ENCODE results near the gene CRYBG1. TPM values are rescaled to one million over a fixed set of nuclear protein-coding genes. Genes with fewer than 3 reads are reported as not detected.
A peak's percentile ranks its signal among the peaks of the same experiment; 100 is the strongest.

Gene CRYBG1
- total and polyA plus RNA-seq, 2 of the 13 experiments (the other 11 are each of a cell fraction or from before 2014, with no cell fraction given) = 10.1 to 21.9 TPM

GRCh38 chr6:106325336-106326178 lies 35.0 kb upstream of the CRYBG1 start, which contains the start of gene ATG5 (continued):
- TF ChIP-seq ZNF280B (CRISPR knock-in tag; IDR thresholded peaks at IDR 0.05; ENCODE audit: borderline replicate concordance) (peak; percentile 96), TSC22D2 (CRISPR knock-in tag; IDR thresholded peaks at IDR 0.05; ENCODE audit: borderline replicate concordance) (peak; percentile 27; the same call in 1 of the 2 replicates), CENPX (CRISPR knock-in tag; IDR thresholded peaks at IDR 0.05) (no peak), ZNF143 (CRISPR knock-in tag; IDR thresholded peaks at IDR 0.05) (peak; percentile 59), MNT (IDR thresholded peaks at IDR 0.05) (peak; percentile 89), ZNF513 (CRISPR knock-in tag; conservative IDR thresholded peaks at IDR 0.05) (no peak), MED1 (CRISPR knock-in tag; IDR thresholded peaks at IDR 0.05) (peak; percentile 76), RARA (CRISPR knock-in tag; IDR thresholded peaks at IDR 0.05) (0 out of 2 replicates have a peak, but pooled peaks have one; percentile 43), ZNF441 (CRISPR knock-in tag; IDR thresholded peaks at IDR 0.05; ENCODE audit: borderline replicate concordance) (no peak), ZNF775 (CRISPR knock-in tag; IDR thresholded peaks at IDR 0.05; ENCODE audit: borderline replicate concordance) (peak; percentile 61; the same call in 1 of the 2 replicates), BCL3 (CRISPR knock-in tag; IDR thresholded peaks at IDR 0.05) (0 out of 2 replicates have a peak, but pooled peaks have one; percentile 61), DRAP1 (CRISPR knock-in tag; IDR thresholded peaks at IDR 0.05) (peak; percentile 75; the same call in 1 of the 2 replicates), TFAP4 (IDR thresholded peaks at IDR 0.05; ENCODE audit: borderline replicate concordance, low read depth) (peak; percentile 27; the same call in 1 of the 2 replicates), PHF21A (CRISPR knock-in tag; IDR thresholded peaks at IDR 0.05) (peak; percentile 73; the same call in 1 of the 2 replicates), ZNF737 (CRISPR knock-in tag; IDR thresholded peaks at IDR 0.05; ENCODE audit: borderline replicate concordance) (no peak; the same call in 1 of the 2 replicates), ZNF768 (CRISPR knock-in tag; IDR thresholded peaks at IDR 0.05) (peak; percentile 77; the same call in 1 of the 2 replicates)
- TF ChIP-seq, protein P1, sequence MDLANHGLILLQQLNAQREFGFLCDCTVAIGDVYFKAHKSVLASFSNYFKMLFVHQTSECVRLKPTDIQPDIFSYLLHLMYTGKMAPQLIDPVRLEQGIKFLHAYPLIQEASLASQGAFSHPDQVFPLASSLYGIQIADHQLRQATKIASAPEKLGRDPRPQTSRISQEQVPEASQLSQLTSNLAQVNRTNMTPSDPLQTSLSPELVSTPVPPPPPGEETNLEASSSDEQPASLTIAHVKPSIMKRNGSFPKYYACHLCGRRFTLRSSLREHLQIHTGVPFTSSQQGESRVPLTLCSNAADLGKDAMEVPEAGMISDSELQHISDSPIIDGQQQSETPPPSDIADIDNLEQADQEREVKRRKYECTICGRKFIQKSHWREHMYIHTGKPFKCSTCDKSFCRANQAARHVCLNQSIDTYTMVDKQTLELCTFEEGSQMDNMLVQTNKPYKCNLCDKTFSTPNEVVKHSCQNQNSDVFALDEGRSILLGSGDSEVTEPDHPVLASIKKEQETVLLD (CRISPR knock-in tag; IDR thresholded peaks at IDR 0.05; ENCODE audit: low read depth) = peak; percentile 91
- TF ChIP-seq, protein P2, sequence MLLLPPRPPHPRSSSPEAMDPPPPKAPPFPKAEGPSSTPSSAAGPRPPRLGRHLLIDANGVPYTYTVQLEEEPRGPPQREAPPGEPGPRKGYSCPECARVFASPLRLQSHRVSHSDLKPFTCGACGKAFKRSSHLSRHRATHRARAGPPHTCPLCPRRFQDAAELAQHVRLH (CRISPR knock-in tag; IDR thresholded peaks at IDR 0.05; ENCODE audit: borderline replicate concordance, low read depth) = peak; percentile 73; the same call in 1 of the 2 replicates
